Vagina (tissue), 2 donors: ENCODE measurements around the gene PRSS21.

Source experiments
- CTCF ChIP-seq, 3 experiments: fragments of 450-650 bp in 2 of 3; fragments of 200-600 bp in 1 of 3; sonication (generic) in 1 of 3; IDR thresholded peaks; one replicate each; pipeline ENCODE4 v1.5.1; 2017 to 2019; ENCODE audit warnings: antibody characterized with exemption in 3 of 3, mild to moderate bottlenecking in 2 of 3, moderate library complexity in 2 of 3
- POLR2AphosphoS5 ChIP-seq, 2 donors: sonication (generic); formaldehyde crosslinking; IDR thresholded peaks; one replicate each; pipeline ENCODE4 v1.9.0; 2017; ENCODE audit warnings: antibody characterized with exemption in 2 of 2, mild to moderate bottlenecking in 2 of 2, low read depth in 1 of 2; ENCODE audit not compliant: insufficient read depth in 1 of 2

DNA sequence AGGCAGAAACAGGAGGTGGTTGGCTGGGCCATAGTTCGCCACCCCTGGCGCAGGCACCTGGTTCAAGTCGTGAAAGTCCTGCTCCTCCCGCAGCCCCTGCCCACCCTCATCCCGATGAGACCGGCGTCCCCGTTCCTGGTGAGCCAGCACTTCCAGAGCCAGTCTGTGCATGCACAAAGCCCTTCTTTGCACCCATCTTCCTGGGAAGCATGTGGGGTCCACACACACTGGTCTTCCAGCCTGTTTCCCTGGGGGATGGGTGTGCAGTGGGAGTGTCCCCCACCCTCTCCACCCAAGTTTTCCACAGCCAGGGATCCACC is 11.4 kb downstream of the PRSS21 start:
- TF ChIP-seq CTCF (IDR thresholded peaks at IDR 0.05) (no peak), POLR2AphosphoS5 (IDR thresholded peaks at IDR 0.05; ENCODE audit: insufficient read depth in 1 of 2, low read depth in 1 of 2) (no peak)
